Osteoblast (primary cell): ENCODE data around the gene TTC27. TPM values are rescaled to one million over a fixed set of nuclear protein-coding genes. Genes with fewer than 3 reads are reported as not detected.

ENCODE experiments used
- DNase-seq: peaks from one replicate; pipeline ENCODE4 v3.0.0; 2011; ENCODE audit warnings: low spot score, mixed read lengths; ENCODE audit not compliant: insufficient read length; ENCODE audit errors: missing footprints
- H2AFZ ChIP-seq: 2 replicates; pipeline ENCODE4 v1.6.0; 2011; ENCODE audit warnings: mild to moderate bottlenecking, low read length
- H3K27ac ChIP-seq: 2 replicates; pipeline ENCODE4 v1.5.1; 2011; ENCODE audit warnings: mild to moderate bottlenecking, low read depth, low read length, moderate library complexity
- H3K27me3 ChIP-seq: 2 replicates; pipeline ENCODE4 v1.6.0; 2012; ENCODE audit warnings: mild to moderate bottlenecking, control low read depth, inconsistent platforms, low read length, moderate library complexity; ENCODE audit not compliant: insufficient read depth
- H3K36me3 ChIP-seq: 2 replicates; pipeline ENCODE4 v1.5.1; 2011; ENCODE audit warnings: mild to moderate bottlenecking, low read length, control low read depth, moderate library complexity; ENCODE audit not compliant: insufficient read depth
- H3K4me1 ChIP-seq: 2 replicates; pipeline ENCODE4 v1.5.1; 2011; ENCODE audit warnings: mild to moderate bottlenecking, low read length, control low read depth, moderate library complexity; ENCODE audit not compliant: insufficient read depth
- H3K4me2 ChIP-seq: 2 replicates; pipeline ENCODE4 v1.6.0; 2011; ENCODE audit warnings: mild to moderate bottlenecking, low read length; ENCODE audit not compliant: insufficient read depth
- H3K4me3 ChIP-seq: fragments of 200-600 bp; sonication (generic); 3 replicates; pipeline ENCODE4 v1.5.1; 2012; ENCODE audit warnings: mild to moderate bottlenecking, low read length, inconsistent platforms; ENCODE audit not compliant: insufficient read depth
- H3K79me2 ChIP-seq: 2 replicates; pipeline ENCODE4 v1.6.0; 2012; ENCODE audit warnings: mild to moderate bottlenecking, low read length, control low read depth, inconsistent platforms; ENCODE audit not compliant: insufficient read depth
- H3K9me3 ChIP-seq: 2 replicates; pipeline ENCODE4 v1.5.1; 2011; ENCODE audit warnings: low read depth, low read length, control low read depth
- H4K20me1 ChIP-seq: 2 replicates; pipeline ENCODE4 v1.6.0; 2012; ENCODE audit warnings: mild to moderate bottlenecking, low read length, control low read depth; ENCODE audit not compliant: insufficient read depth
- CTCF ChIP-seq: IDR thresholded peaks from 2 replicates; pipeline ENCODE4 v1.5.1; 2011; ENCODE audit warnings: mild to moderate bottlenecking, low read depth, low read length, moderate library complexity; ENCODE audit errors: extremely low read depth
- total RNA-seq: library from RNA; depleted of rRNA; stranded (reverse); fragments of >200 nt; gene quantifications from 2 replicates; pipeline ENCODE4 v1.2.3, GENCODE V29; 2012

TTC27 gene
- total RNA-seq, 1 donor = 25.3 TPM

DNA sequence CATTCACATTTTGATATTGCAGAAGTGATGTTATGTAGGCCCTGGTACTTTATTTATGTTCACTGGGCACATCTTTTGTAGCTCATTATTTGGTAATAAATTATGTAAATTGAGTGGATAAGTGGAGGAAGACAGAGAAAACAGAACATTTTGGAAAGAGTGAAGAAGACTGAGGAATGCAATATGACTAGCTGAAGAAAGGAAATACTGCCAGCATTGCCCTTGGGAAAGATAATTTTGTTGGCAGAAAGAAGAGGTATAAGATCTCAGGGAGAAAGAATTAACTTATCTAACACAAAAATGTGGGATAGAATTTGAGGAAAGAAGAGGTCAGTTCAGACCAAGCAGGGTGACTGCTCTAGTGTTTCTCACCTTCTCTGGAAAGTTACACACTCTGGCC lies 118.8 kb downstream of the TTC27 start:
- TF ChIP-seq CTCF = no peak
- no peaks in the 10 kb centered on the region for H3K36me3 ChIP-seq
- DNase-seq = no peak

DNA sequence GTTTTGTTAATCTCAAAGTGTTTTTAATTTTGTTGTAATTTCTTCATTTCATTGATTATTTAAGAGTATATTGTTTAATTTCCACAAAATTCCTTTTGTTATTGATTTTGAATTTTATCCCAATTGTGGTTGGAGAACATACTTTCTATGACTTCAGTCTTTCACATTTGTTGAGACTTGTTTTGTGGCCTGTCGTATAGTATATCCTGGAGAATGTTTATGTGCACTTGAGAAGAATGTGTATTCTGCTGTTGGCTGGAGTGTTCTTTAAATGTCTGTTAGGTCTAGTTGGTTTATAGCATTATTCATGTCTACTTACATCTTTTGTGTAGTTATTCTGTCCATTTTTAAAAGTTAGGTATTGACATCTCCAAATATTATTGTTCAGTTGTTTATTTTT lies 120.3 kb downstream of the TTC27 start:
- H3K36me3 ChIP-seq = no peaks in the 10 kb centered on the region
- H3K27me3 ChIP-seq = no peaks in the 10 kb centered on the region
- H3K79me2 ChIP-seq = no peaks in the 10 kb centered on the region
- H3K4me3 ChIP-seq = no peak overlapping the region
- no peak for TF ChIP-seq CTCF
- H3K27ac ChIP-seq = no peak overlapping the region
- H4K20me1 ChIP-seq = no peaks in the 10 kb centered on the region
- H3K9me3 ChIP-seq = no peaks in the 10 kb centered on the region
- no peak overlapping the region for H2AFZ ChIP-seq
- H3K4me1 ChIP-seq = peaks cover 50% of the 10 kb centered on the region
- no peak for DNase-seq
- no peak overlapping the region for H3K4me2 ChIP-seq

More for the DNA sequence above, 118.8 kb downstream of the TTC27 start:
- H3K79me2 ChIP-seq = no peaks in the 10 kb centered on the region
- no peaks in the 10 kb centered on the region for H4K20me1 ChIP-seq
- H3K4me1 ChIP-seq = peaks cover 39% of the 10 kb centered on the region
- H3K9me3 ChIP-seq = no peaks in the 10 kb centered on the region
- H3K27ac ChIP-seq = no peak overlapping the region
- H3K27me3 ChIP-seq = no peaks in the 10 kb centered on the region
- no peak overlapping the region for H3K4me2 ChIP-seq
- H3K4me3 ChIP-seq = no peak overlapping the region
- H2AFZ ChIP-seq = no peak overlapping the region

DNA sequence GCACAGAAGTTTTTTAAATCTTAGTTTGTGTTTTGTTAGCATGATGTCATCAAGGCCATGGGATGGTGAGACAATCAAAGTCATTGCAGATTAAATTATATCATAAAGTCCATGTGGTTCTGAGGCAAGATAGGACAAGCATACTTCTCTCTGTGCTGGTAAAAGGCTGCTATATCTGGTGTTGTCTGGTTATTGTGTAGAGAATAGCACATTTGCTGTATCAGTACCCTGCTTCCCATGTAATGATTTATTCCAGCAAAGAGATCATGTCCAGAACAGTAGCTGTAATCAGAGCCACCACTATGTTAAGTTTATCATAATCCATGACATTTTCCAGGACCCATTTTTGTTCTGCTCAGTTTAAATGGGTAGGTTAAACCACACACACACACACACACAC lies 123.0 kb downstream of the TTC27 start:
- no peaks in the 10 kb centered on the region for H3K36me3 ChIP-seq

GRCh38 chr2:32752205-32752604 lies 124.4 kb downstream of the TTC27 start:
- H3K79me2 ChIP-seq = no peaks in the 10 kb centered on the region
- no peak for TF ChIP-seq CTCF
- no peak overlapping the region for H3K27ac ChIP-seq
- H4K20me1 ChIP-seq = no peaks in the 10 kb centered on the region
- H3K36me3 ChIP-seq = no peaks in the 10 kb centered on the region
- DNase-seq = no peak
- H3K4me3 ChIP-seq = no peak overlapping the region
- no peak overlapping the region for H3K4me2 ChIP-seq
- H3K9me3 ChIP-seq = no peaks in the 10 kb centered on the region
- no peak overlapping the region for H2AFZ ChIP-seq
- peaks cover 21% of the 10 kb centered on the region for H3K4me1 ChIP-seq
- H3K27me3 ChIP-seq = no peaks in the 10 kb centered on the region

More for the DNA sequence above, 123.0 kb downstream of the TTC27 start:
- no peak overlapping the region for H3K4me2 ChIP-seq
- H2AFZ ChIP-seq = no peak overlapping the region
- DNase-seq = peak; percentile 76
- H3K79me2 ChIP-seq = no peaks in the 10 kb centered on the region
- no peaks in the 10 kb centered on the region for H3K27me3 ChIP-seq
- H3K9me3 ChIP-seq = no peaks in the 10 kb centered on the region
- H3K27ac ChIP-seq = no peak overlapping the region
- no peaks in the 10 kb centered on the region for H4K20me1 ChIP-seq
- H3K4me1 ChIP-seq = peaks cover 30% of the 10 kb centered on the region
- no peak for TF ChIP-seq CTCF
- no peak overlapping the region for H3K4me3 ChIP-seq
